HG03378 (cell line): ENCODE measurements around the gene GRK1.

Source experiments
- ATAC-seq: cut with Tn5 transposase; IDR thresholded peaks from one replicate; pipeline ENCODE4 v1.9.1; 2021; ENCODE audit warnings: mild to moderate bottlenecking, moderate library complexity; ENCODE audit not compliant: unreplicated experiment

The GRK1 gene

GRCh38 chr13:113771709-113772331, 104.8 kb downstream of the GRK1 start:
- ATAC-seq, result no peak

GRCh38 chr13:113774177-113775107, 107.4 kb downstream of the GRK1 start:
- ATAC-seq, result no peak

- ATAC-seq, result no peak
Measured at GRCh38 chr13:113775451-113776145, 108.6 kb downstream of the GRK1 start.

GRCh38 chr13:113776231-113777125, 109.5 kb downstream of the GRK1 start:
- ATAC-seq, result no peak

GRCh38 chr13:113777311-113778260, 110.6 kb downstream of the GRK1 start:
- no peak for ATAC-seq

- ATAC-seq, result no peak
Measured at GRCh38 chr13:113781571-113781970, 114.6 kb downstream of the GRK1 start.

- ATAC-seq, result no peak
Measured at GRCh38 chr13:113782472-113782871, 115.5 kb downstream of the GRK1 start.

GRCh38 chr13:113783200-113783881, 116.3 kb downstream of the GRK1 start:
- no peak for ATAC-seq

GRCh38 chr13:113783966-113784644, 117.1 kb downstream of the GRK1 start:
- ATAC-seq, result no peak

- ATAC-seq, result no peak
Measured at GRCh38 chr13:113784645-113785024, 117.6 kb downstream of the GRK1 start.

GRCh38 chr13:113785051-113786010, 118.3 kb downstream of the GRK1 start:
- no peak for ATAC-seq

- no peak for ATAC-seq
Measured at GRCh38 chr13:113786262-113786841, 119.3 kb downstream of the GRK1 start.
